Panc1 (cell line): ENCODE data around the gene TTC9B.

ENCODE experiments used
- CTCF ChIP-seq: fragments of 450-650 bp; IDR thresholded peaks from 2 replicates; pipeline ENCODE4 v1.5.1; 2017; ENCODE audit warnings: mild to moderate bottlenecking
- POLR2AphosphoS5 ChIP-seq: IDR thresholded peaks from 2 replicates; pipeline ENCODE4 v1.6.1; 2012; ENCODE audit warnings: mild to moderate bottlenecking, low read depth, low read length, moderate library complexity
- REST ChIP-seq, 2 experiments: IDR thresholded peaks; 2 replicates each; pipeline ENCODE4 v1.6.1; 2011 to 2012; ENCODE audit warnings: low read depth in 2 of 2, control low read depth in 1 of 2, low read length in 1 of 2, mild to moderate bottlenecking in 1 of 2, moderate library complexity in 1 of 2; ENCODE audit not compliant: insufficient read depth in 1 of 2
- SIN3A ChIP-seq: IDR thresholded peaks from 2 replicates; pipeline ENCODE4 v1.6.1; 2012; ENCODE audit warnings: low read depth, mild to moderate bottlenecking, low read length, moderate library complexity, borderline replicate concordance; ENCODE audit not compliant: insufficient read depth

- TF ChIP-seq CTCF: no peak
- TF ChIP-seq REST (IDR thresholded peaks at IDR 0.05; ENCODE audit: insufficient read depth in 1 of 2, low read depth in 2 of 2, low read length in 1 of 2): no peak
- no peak for TF ChIP-seq POLR2AphosphoS5
- no peak for TF ChIP-seq SIN3A
These were observed 15.0 kb upstream of the TTC9B start for GRCh38 chr19:40232949-40233810.
